AG04449 (cell line): ENCODE measurements around the gene SCART1.
"Not testable (repeated sequence)": the region's sequence is repeated elsewhere in the genome, so short reads cannot be mapped to it uniquely, and the experiment has no call there.

Source experiments
- CTCF ChIA-PET: fragments of 350-600 bp; formaldehyde crosslinking; extraction: SDS; loops from one replicate; lab custom pipeline; 2021; ENCODE audit warnings: antibody characterized with exemption; lab: Yijun Ruan, JAX
- POLR2A ChIA-PET: fragments of 400-600, 350-600 bp; formaldehyde crosslinking; extraction: SDS; loops from one replicate; lab custom pipeline; 2020; ENCODE audit warnings: antibody characterized with exemption, inconsistent platforms; lab: Yijun Ruan, JAX
- DNase-seq: peaks from one replicate; pipeline ENCODE4 v3.0.0-alpha.2; 2010; ENCODE audit warnings: low read depth, low spot score
- H3K4me3 ChIP-seq: 2 replicates; pipeline ENCODE4 v1.5.1; 2011; ENCODE audit warnings: low read depth, mild to moderate bottlenecking, control low read depth, low read length
- CTCF ChIP-seq: IDR thresholded peaks from one replicate; pipeline ENCODE4 v1.5.1; 2011; ENCODE audit warnings: mild to moderate bottlenecking, moderate library complexity, low read length, control low read depth, inconsistent platforms; ENCODE audit not compliant: insufficient read depth; ENCODE audit errors: missing control alignments

Gene SCART1

GRCh38 chr10:133453516-133454203, at the start of gene SCART1:
Gene SCART1, plus strand, starts transcription at chr10:133453945. Its CDS starts 53 bp downstream, at chr10:133453998.
- no peak for DNase-seq
- H3K4me3 ChIP-seq = no peak within 1 kb of the TSS
- TF ChIP-seq CTCF = no peak
- POLR2A ChIA-PET = no interaction called here
- CTCF ChIA-PET = interaction anchor here (1.1 to 3.4 kb wide), 2 partner anchors 9 to 124 kb away, joined by 3 to 12 read pairs; no protein-coding TSS in a partner anchor

- ChIA-PET CTCF (interaction anchor here (1.2 to 1.5 kb wide), 2 partner anchors 15 to 76 kb away, joined by 3 read pairs; no protein-coding TSS in a partner anchor), POLR2A (no interaction called here)
- no peak for TF ChIP-seq CTCF
- no peak overlapping the region for H3K4me3 ChIP-seq
- no peak for DNase-seq
Observed at GRCh38 chr10:133405272-133405671, 48.5 kb upstream of the SCART1 start.

- ChIA-PET CTCF (interaction anchor here (1.2 to 1.5 kb wide), 2 partner anchors 15 to 77 kb away, joined by 3 read pairs; no protein-coding TSS in a partner anchor), POLR2A (no interaction called here)
- no peak for TF ChIP-seq CTCF
- no peak for DNase-seq
- H3K4me3 ChIP-seq = no peak overlapping the region
Observed at GRCh38 chr10:133405844-133406527, 47.8 kb upstream of the SCART1 start.

- ChIA-PET POLR2A (no interaction called here), CTCF (no interaction called here)
- H3K4me3 ChIP-seq = no peak overlapping the region
- DNase-seq = no peak
- TF ChIP-seq CTCF = no peak
Observed at GRCh38 chr10:133411523-133412380, 42.0 kb upstream of the SCART1 start.

GRCh38 chr10:133412381-133412711, 41.4 kb upstream of the SCART1 start:
- POLR2A ChIA-PET = no interaction called here
- CTCF ChIA-PET = no interaction called here
- TF ChIP-seq CTCF = no peak
- no peak for DNase-seq
- H3K4me3 ChIP-seq = no peak overlapping the region

- DNase-seq, H3K4me3 ChIP-seq, CTCF ChIA-PET, POLR2A ChIA-PET: not testable (repeated sequence)
Observed at GRCh38 chr10:133414401-133414800, 39.3 kb upstream of the SCART1 start.
